Measurements from ENCODE around the gene ATXN1.

DNA sequence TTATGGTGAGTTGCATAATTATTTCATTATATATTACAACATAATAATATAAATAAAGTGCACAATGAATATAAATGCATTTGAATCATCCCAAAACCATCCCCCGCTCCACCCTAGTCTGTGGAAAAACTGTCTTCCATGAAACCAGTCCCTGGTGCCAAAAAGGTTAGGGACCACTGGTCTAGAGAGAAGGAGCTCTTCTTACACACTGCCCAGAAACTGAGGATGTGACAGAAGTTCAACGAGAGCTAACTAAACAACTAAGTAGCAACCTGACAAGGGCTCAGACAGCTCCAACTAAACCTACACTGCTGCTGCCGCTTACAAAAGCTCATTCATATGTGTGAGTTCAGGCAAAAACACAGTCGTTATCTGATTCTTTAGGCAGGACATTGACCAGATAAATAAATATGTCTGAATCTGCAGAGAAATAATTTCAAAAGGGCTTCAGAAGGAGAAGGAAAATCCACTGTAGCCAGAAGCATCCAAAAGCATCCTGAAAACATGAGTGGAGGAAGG, 125.9 kb downstream of the ATXN1 start:
- TF ChIP-seq, protein P1, sequence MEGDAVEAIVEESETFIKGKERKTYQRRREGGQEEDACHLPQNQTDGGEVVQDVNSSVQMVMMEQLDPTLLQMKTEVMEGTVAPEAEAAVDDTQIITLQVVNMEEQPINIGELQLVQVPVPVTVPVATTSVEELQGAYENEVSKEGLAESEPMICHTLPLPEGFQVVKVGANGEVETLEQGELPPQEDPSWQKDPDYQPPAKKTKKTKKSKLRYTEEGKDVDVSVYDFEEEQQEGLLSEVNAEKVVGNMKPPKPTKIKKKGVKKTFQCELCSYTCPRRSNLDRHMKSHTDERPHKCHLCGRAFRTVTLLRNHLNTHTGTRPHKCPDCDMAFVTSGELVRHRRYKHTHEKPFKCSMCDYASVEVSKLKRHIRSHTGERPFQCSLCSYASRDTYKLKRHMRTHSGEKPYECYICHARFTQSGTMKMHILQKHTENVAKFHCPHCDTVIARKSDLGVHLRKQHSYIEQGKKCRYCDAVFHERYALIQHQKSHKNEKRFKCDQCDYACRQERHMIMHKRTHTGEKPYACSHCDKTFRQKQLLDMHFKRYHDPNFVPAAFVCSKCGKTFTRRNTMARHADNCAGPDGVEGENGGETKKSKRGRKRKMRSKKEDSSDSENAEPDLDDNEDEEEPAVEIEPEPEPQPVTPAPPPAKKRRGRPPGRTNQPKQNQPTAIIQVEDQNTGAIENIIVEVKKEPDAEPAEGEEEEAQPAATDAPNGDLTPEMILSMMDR (optimal IDR thresholded peaks at IDR 0.05 in 1 of 3, IDR thresholded peaks at IDR 0.05 in 1 of 3, conservative IDR thresholded peaks at IDR 0.05 in 1 of 3; ENCODE audit: extremely low read depth in 1 of 3, insufficient read depth in 2 of 3, low read length in 3 of 3) = no peak
- no peak for TF ChIP-seq EZH2 (IDR thresholded peaks at IDR 0.05; ENCODE audit: low read length)

All from keratinocyte (primary cell).